H1 (cell line): ENCODE measurements around the gene POLD1. TPM values are rescaled to one million over a fixed set of nuclear protein-coding genes. Genes with fewer than 3 reads are reported as not detected.

Experiments
- CTCF ChIA-PET: fragments of 300-600 bp; sonication (Branson Sonifier 250); formaldehyde crosslinking; loops from one replicate; lab custom pipeline; 2021; ENCODE audit not compliant: partially characterized antibody; lab: Charles Lee
- POLR2A ChIA-PET: fragments of 300-600 bp; sonication (Branson Sonifier 250); formaldehyde crosslinking; loops from one replicate; lab custom pipeline; 2021; ENCODE audit warnings: inconsistent platforms; ENCODE audit not compliant: partially characterized antibody; lab: Charles Lee
- DNase-seq, 2 experiments: peaks; one replicate each; pipeline versions ENCODE4 v3.0.0 to v3.0.0-alpha.2; 2010 to 2022; ENCODE audit warnings: low spot score in 2 of 2, low read depth in 1 of 2, mixed read lengths in 1 of 2
- FAIRE-seq: peaks from 2 replicates; lab custom pipeline; 2011; peaks lifted over from hg19 to GRCh38; lab: Jason Lieb, UNC
- H2AFZ ChIP-seq: 2 replicates; pipeline ENCODE4 v1.8.1; 2012; ENCODE audit warnings: low read length, inconsistent platforms
- H2AK5ac ChIP-seq: 2 replicates; pipeline ENCODE4 v1.6.1; 2013; ENCODE audit warnings: low read depth, low read length
- H2BK120ac ChIP-seq: replicated peaks from 2 replicates; pipeline ENCODE3; 2013; ENCODE audit warnings: low read depth, low read length, inconsistent platforms
- H2BK12ac ChIP-seq: 2 replicates; pipeline ENCODE4 v1.6.1; 2013; ENCODE audit warnings: low read depth, low read length
- H2BK15ac ChIP-seq: 2 replicates; pipeline ENCODE4 v1.6.1; 2013; ENCODE audit warnings: low read length
- H2BK20ac ChIP-seq: 2 replicates; pipeline ENCODE4 v1.6.1; 2013; ENCODE audit warnings: low read length
- H2BK5ac ChIP-seq: 2 replicates; pipeline ENCODE4 v1.6.1; 2013; ENCODE audit warnings: low read depth, low read length
- H3K14ac ChIP-seq: 2 replicates; pipeline ENCODE4 v1.6.1; 2013; ENCODE audit warnings: inconsistent platforms; ENCODE audit not compliant: insufficient read length
- H3K18ac ChIP-seq: 2 replicates; pipeline ENCODE4 v1.6.1; 2013; ENCODE audit warnings: low read length; ENCODE audit errors: extremely low read depth
- H3K23ac ChIP-seq: 2 replicates; pipeline ENCODE4 v1.6.1; 2013; ENCODE audit warnings: inconsistent platforms; ENCODE audit not compliant: insufficient read length
- H3K23me2 ChIP-seq: 2 replicates; pipeline ENCODE4 v1.6.1; 2013; ENCODE audit warnings: low read depth, low read length
- H3K27ac ChIP-seq: 2 replicates; pipeline ENCODE4 v1.6.1; 2011; ENCODE audit warnings: low read depth, low read length, inconsistent platforms
- H3K27me3 ChIP-seq, 4 experiments: replicated peaks in 1 of 4; 1 replicate in 1 of 4; 2 replicates in 3 of 4; pipeline versions ENCODE4 v1.6.1 to v1.8.1; 2011 to 2013; ENCODE audit warnings: low read length in 3 of 4, mild to moderate bottlenecking in 3 of 4, inconsistent platforms in 2 of 4, mixed read lengths in 2 of 4, moderate library complexity in 1 of 4; ENCODE audit not compliant: control insufficient read depth in 3 of 4, insufficient read depth in 3 of 4; ENCODE audit errors: extremely low read depth in 1 of 4
- H3K36me3 ChIP-seq, 4 experiments: 2 replicates each; pipeline versions ENCODE4 v1.6.1 to v1.8.1; 2011 to 2013; ENCODE audit warnings: mild to moderate bottlenecking in 4 of 4, low read length in 3 of 4, moderate library complexity in 2 of 4, control low read depth in 1 of 4, inconsistent platforms in 1 of 4; ENCODE audit not compliant: insufficient read depth in 4 of 4, control insufficient read depth in 2 of 4
- H3K4ac ChIP-seq: replicated peaks from 2 replicates; pipeline ENCODE3; 2013; ENCODE audit warnings: low read length, low read depth, mixed read lengths, inconsistent platforms; ENCODE audit not compliant: insufficient read length
- H3K4me1 ChIP-seq, 4 experiments: replicated peaks in 1 of 4; 1 replicate in 1 of 4; 2 replicates in 3 of 4; pipeline versions ENCODE4 v1.6.1 to v1.8.1; 2011 to 2013; ENCODE audit warnings: low read length in 3 of 4, inconsistent platforms in 2 of 4, mixed read lengths in 1 of 4; ENCODE audit not compliant: insufficient read depth in 4 of 4, control insufficient read depth in 3 of 4
- H3K4me2 ChIP-seq, 2 experiments: 2 replicates each; pipeline versions ENCODE4 v1.6.1 to v1.8.1; 2011 to 2013; ENCODE audit warnings: low read depth in 2 of 2, low read length in 2 of 2, control low read depth in 1 of 2, inconsistent platforms in 1 of 2, mild to moderate bottlenecking in 1 of 2; ENCODE audit not compliant: insufficient read depth in 1 of 2
- H3K4me3 ChIP-seq, 4 experiments: fragments of 200-600, 300-600 bp in 1 of 4; sonication (generic), shearing (Covaris generic), sonication (Bioruptor Twin) in 1 of 4; 2 replicates each; pipeline versions ENCODE4 v1.5.1 to v1.8.1; 2011 to 2016; ENCODE audit warnings: low read length in 4 of 4, low read depth in 3 of 4, control low read depth in 2 of 4, inconsistent platforms in 2 of 4, mild to moderate bottlenecking in 2 of 4, mixed read lengths in 1 of 4, moderate library complexity in 1 of 4; ENCODE audit not compliant: insufficient read depth in 2 of 4; ENCODE audit errors: extremely low read depth in 1 of 4
- H3K56ac ChIP-seq: replicated peaks from 2 replicates; pipeline ENCODE3; 2013; ENCODE audit warnings: low read depth, mild to moderate bottlenecking, mixed read lengths, low read length, inconsistent platforms; ENCODE audit not compliant: insufficient read length
- H3K79me1 ChIP-seq: 2 replicates; pipeline ENCODE4 v1.6.1; 2013; ENCODE audit warnings: low read depth, low read length, control low read depth
- H3K79me2 ChIP-seq, 2 experiments: 2 replicates each; pipeline versions ENCODE4 v1.6.1 to v1.8.1; 2012 to 2013; ENCODE audit warnings: low read length in 2 of 2, mild to moderate bottlenecking in 2 of 2, inconsistent platforms in 1 of 2; ENCODE audit not compliant: insufficient read depth in 2 of 2, control insufficient read depth in 1 of 2
- H3K9ac ChIP-seq, 4 experiments: replicated peaks in 1 of 4; 1 replicate in 1 of 4; 2 replicates in 3 of 4; pipeline versions ENCODE4 v1.6.1 to v1.8.1; 2011 to 2013; ENCODE audit warnings: low read depth in 3 of 4, low read length in 3 of 4, control low read depth in 2 of 4, mild to moderate bottlenecking in 2 of 4, moderate library complexity in 2 of 4, inconsistent platforms in 1 of 4; ENCODE audit errors: extremely low read depth in 1 of 4
- H3K9me3 ChIP-seq, 2 experiments: 2 replicates each; pipeline versions ENCODE4 v1.6.1 to v1.8.1; 2012 to 2013; ENCODE audit warnings: mild to moderate bottlenecking in 2 of 2, moderate library complexity in 2 of 2, control low read depth in 1 of 2, inconsistent platforms in 1 of 2, low read depth in 1 of 2, low read length in 1 of 2, mixed read lengths in 1 of 2; ENCODE audit not compliant: insufficient read depth in 2 of 2
- H4K20me1 ChIP-seq, 2 experiments: replicated peaks in 1 of 2; 2 replicates each; pipeline versions ENCODE3 to v1.8.1; 2011 to 2013; ENCODE audit warnings: inconsistent platforms in 2 of 2, low read length in 2 of 2, mild to moderate bottlenecking in 1 of 2; ENCODE audit not compliant: insufficient read depth in 2 of 2, control insufficient read depth in 1 of 2
- H4K5ac ChIP-seq: 2 replicates; pipeline ENCODE4 v1.6.1; 2013; ENCODE audit warnings: low read length, low read depth, mixed read lengths, inconsistent platforms; ENCODE audit not compliant: insufficient read length
- H4K8ac ChIP-seq: 2 replicates; pipeline ENCODE4 v1.8.0; 2013; ENCODE audit warnings: mild to moderate bottlenecking, moderate library complexity, low read length, inconsistent platforms; ENCODE audit not compliant: insufficient read depth; ENCODE audit errors: extremely low read depth
- H4K91ac ChIP-seq: replicated peaks from 2 replicates; pipeline ENCODE3; 2013; ENCODE audit warnings: low read length, mixed read lengths, inconsistent platforms; ENCODE audit not compliant: insufficient read length
- E2F6 ChIP-seq: IDR thresholded peaks from 2 replicates; pipeline ENCODE4 v1.6.1; 2012; ENCODE audit warnings: inconsistent platforms
- EGR1 ChIP-seq: IDR thresholded peaks from 2 replicates; pipeline ENCODE4 v1.6.1; 2011; ENCODE audit warnings: low read depth, low read length, borderline replicate concordance
- KDM1A ChIP-seq: fragments of 200-600, 300-600 bp; sonication (generic); IDR thresholded peaks from 2 replicates; pipeline ENCODE4 v1.7.1; 2016; ENCODE audit warnings: mild to moderate bottlenecking, low read length, borderline replicate concordance
- SIX5 ChIP-seq: IDR thresholded peaks from 2 replicates; pipeline ENCODE4 v1.6.1; 2011; ENCODE audit warnings: mild to moderate bottlenecking, low read depth, low read length
- SP2 ChIP-seq: IDR thresholded peaks from 2 replicates; pipeline ENCODE4 v1.6.1; 2012; ENCODE audit warnings: mild to moderate bottlenecking, low read length, inconsistent platforms
- TAF7 ChIP-seq: optimal IDR thresholded peaks from 2 replicates; pipeline ENCODE3; 2011; ENCODE audit warnings: low read depth, mild to moderate bottlenecking, inconsistent platforms, low read length, moderate library complexity, borderline replicate concordance
- USF2 ChIP-seq: IDR thresholded peaks from 2 replicates; pipeline ENCODE4 v1.6.1; 2011; ENCODE audit warnings: low read length, improper control_type of control experiment
- WGBS, 2 experiments: shearing (Covaris generic) in 1 of 2; methylation state at CpG; one replicate each; pipeline versions ENCODE4 v1.1.6 to v1.1.7; 2013 to 2015; ENCODE audit warnings: low lambda C conversion rate in 2 of 2, mixed read lengths in 2 of 2, inconsistent platforms in 1 of 2, low coverage in 1 of 2, missing lambda C conversion rate in 1 of 2; ENCODE audit not compliant: insufficient replicate concordance in 2 of 2, insufficient coverage in 1 of 2, insufficient read length in 1 of 2; ENCODE audit errors: extremely low coverage in 1 of 2, missing lambda C conversion rate in 1 of 2; 5-methylcytosine and 5-hydroxymethylcytosine counted together
- polyA plus RNA-seq, 7 experiments: library from polyadenylated mRNA; depleted of rRNA in 3 of 7; stranded (reverse) in 5 of 7; unstranded in 2 of 7; fragments of >200 nt in 5 of 7; fragments of 200-250 nt in 2 of 7; gene quantifications; 1 replicate in 5 of 7; 2 replicates in 1 of 7; 4 replicates in 1 of 7; pipeline versions ENCODE4 v1.2.1 to v1.2.3, GENCODE V29; 2011 to 2013; ENCODE audit warnings: missing spikeins in 2 of 7, mixed read lengths in 2 of 7
- total RNA-seq: library from RNA; stranded (reverse); fragmentation: NEBNext Ultra II Directional; extraction: Animal tissue kit (Norgen Biotek cat#: 25700); gene quantifications from 2 replicates; pipeline ENCODE4 v1.2.1, GENCODE V29; 2021

The POLD1 gene
- total and polyA plus RNA-seq, 2 of the 8 experiments (the other 6 are each of a cell fraction or from before 2014, with no cell fraction given), result 141 to 142 TPM

- Histone ChIP-seq H2BK15ac (no peak overlapping the region), H3K79me1 (peaks cover 6% of the 10 kb centered on the region), H4K5ac (no peak overlapping the region), H3K4me3 (no peak overlapping the region), H2AFZ (no peak overlapping the region), H2BK12ac (no peak overlapping the region), H3K9me3 (peaks cover 4 to 14% of the 10 kb centered on the region in 2 experiments; a peak in 2 of 4 replicates), H3K79me2 (peaks cover 0 to 44% of the 10 kb centered on the region in 2 experiments; a peak in 3 of 4 replicates), H3K23me2 (no peaks in the 10 kb centered on the region), H2AK5ac (no peak overlapping the region), H3K14ac (no peak overlapping the region), H3K36me3 (peaks cover under 1 to 25% (median 9%) of the 10 kb centered on the region in 4 experiments; a peak in 6 of 8 replicates), H3K23ac (no peak overlapping the region), H4K20me1 (peaks cover under 1 to 2% of the 10 kb centered on the region in 2 experiments), H3K4ac (no peak overlapping the region), H3K56ac (no peak overlapping the region), H2BK5ac (no peak overlapping the region), H2BK20ac (no peak overlapping the region), H3K9ac (no peak overlapping the region), H4K8ac (no peak overlapping the region), H3K27ac (no peak overlapping the region), H3K18ac (no peak overlapping the region), H3K27me3 (no peaks in the 10 kb centered on the region), H2BK120ac (no peak overlapping the region), H3K4me1 (no peaks in the 10 kb centered on the region), H4K91ac (no peak overlapping the region), H3K4me2 (no peak overlapping the region)
- FAIRE-seq (no peak), DNase-seq (no peak)
- ChIA-PET POLR2A (interaction anchor here (1.1 to 2.3 kb wide), 2 partner anchors 8 to 17 kb away, joined by 3 to 11 read pairs; partner anchors contain the start of gene POLD1), CTCF (interaction anchor here (1.0 kb wide), 1 partner anchor 19 kb away, joined by 3 read pairs; no protein-coding TSS in a partner anchor)
- 90% methylated on average over 5 of the region's 5 CpGs; no CpG with 5 or more reads in 1 of the 2 experiments for WGBS, 2 experiments
- TF ChIP-seq TAF7 (no peak), USF2 (no peak), SP2 (no peak), SIX5 (no peak), EGR1 (no peak), KDM1A (peak; percentile 23; the same call in 1 of the 2 replicates), E2F6 (no peak)
Measured at GRCh38 chr19:50392759-50393158, 8.6 kb downstream of the POLD1 start.
